GM21423 (cell line): Measurements from ENCODE around the gene MRPL39.
A peak's percentile ranks its signal among the peaks of the same experiment; 100 is the strongest.

Source experiments
- ATAC-seq: cut with Tn5 transposase; IDR thresholded peaks from one replicate; pipeline ENCODE4 v1.9.1; 2021; ENCODE audit warnings: mild to moderate bottlenecking, moderate library complexity; ENCODE audit not compliant: unreplicated experiment

The MRPL39 gene

DNA sequence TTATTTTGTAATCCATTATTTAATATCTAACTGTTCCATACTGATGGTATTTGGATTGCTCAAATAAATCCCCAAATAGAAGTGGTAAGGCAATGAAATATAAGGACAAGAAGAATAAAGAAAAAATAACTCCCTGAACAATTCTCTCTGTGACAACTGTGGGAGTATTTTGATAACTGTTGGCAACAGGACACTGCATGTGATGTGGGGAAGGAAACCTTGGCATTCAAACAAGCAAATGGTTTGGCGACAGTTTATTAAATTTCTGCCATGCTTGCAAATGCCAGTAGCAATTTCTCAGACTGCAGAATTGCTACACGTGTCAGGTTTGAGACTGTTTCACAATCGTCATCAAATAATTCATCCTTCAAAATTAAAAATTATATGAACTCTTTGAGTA, 8.6 kb upstream of the MRPL39 start:
- ATAC-seq: no peak

DNA sequence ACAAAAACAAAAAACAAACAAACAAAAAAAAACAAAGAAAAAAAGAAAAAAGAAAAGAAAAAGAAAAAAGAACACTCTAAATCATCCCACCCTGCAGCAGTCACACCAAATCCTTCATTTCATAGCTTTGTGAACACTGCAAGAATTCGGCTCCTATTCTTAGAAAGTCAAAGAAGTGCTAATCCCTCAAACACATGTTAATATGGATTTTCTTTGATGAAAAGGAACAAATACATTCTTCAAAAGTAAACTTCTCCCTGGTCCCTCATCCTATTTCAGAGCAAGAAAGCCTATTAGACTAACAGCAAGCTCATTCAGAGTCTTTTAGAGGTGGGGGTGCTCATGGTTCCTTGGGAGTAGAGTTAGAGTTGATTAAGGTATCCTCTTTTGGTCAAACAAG, 7.2 kb upstream of the MRPL39 start:
- no peak for ATAC-seq

DNA sequence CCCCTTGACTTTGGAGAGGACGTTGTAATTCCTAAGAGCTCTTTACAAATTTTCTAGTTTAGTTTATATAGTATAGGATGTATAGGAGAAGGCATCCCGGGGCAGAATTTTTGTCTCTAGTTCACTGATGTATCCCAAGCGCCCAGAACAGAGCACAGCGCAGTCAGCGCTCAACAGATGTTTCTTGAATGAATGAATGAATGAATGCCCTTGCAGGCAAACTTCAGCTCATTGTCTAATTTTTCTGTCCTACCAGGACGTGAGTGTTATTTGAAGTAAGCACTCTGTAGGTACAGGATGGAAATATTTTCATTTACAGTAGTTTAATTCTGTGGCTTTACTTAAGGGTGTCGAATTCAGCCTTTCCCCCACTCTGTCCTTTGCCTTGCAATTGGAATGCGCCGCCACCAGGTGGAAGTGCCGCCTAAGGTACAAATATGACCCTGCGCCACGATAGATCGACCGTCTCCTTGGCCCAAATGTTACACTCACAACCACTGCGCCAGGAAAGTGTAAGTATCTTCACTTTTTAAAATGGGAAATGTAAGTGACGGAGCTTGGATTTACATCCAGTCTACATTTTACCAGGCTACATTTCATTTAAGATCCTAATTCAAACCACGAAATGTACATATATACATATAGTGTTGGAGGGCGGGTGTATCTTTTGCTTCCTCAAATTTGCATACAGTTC, 910 bp upstream of the MRPL39 start:
- peak; percentile 68 for ATAC-seq

DNA sequence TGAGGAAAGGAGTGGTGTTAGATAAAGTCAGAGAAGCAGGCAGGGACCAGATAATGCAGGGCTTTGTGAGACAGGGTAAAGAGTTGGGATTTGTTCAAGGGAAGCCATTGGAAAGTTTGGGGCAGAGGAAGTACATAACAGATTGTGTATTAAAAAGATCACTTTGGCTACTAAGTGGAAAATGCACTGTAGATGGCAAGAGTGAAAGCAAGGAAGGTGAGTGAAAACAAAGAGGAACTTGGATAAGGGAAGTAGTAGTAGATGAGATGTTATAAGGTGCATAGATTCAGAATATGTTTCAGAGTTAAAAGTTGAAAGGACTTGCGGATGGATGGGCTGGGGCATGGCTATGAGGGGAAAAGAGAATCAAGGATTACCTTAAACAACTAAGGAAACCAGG, 17.4 kb downstream of the MRPL39 start:
- no peak for ATAC-seq

DNA sequence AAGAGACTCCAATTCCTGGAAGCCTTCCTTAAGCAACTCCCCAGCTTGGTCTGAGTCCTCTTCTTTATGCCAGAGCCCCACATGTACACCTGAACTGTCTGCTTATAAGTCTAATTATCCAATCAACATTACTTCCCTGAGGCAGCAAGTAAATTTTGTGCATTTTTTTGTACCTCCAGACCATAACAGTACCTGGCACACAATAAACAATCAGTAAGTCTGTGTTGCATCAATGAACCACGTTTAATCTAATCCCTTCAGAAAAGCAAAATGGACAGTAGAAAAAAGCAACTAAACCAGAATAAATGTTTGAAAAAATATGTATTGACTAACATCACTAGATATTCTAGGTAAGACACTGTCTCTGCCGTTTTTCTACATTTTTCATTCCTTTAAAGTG, 20.5 kb downstream of the MRPL39 start:
- ATAC-seq: no peak

DNA sequence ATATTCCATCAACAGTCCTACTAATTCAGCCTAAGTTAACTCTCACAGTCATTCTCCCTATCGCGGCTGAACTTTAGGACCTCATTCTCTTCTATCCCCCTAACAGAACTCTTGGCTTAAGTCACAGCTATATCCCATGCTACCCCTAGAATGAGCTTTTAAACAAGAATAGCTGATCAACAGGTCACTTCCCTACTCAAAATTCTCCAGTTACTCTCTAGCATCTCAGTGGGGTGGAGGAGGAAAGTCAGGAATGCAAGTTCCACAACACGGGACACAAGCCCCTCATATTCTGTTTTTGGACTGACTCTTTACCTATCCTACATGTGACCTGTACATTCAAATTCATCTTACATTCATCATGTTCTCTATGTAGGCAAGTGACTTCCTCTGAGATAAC, 21.0 kb downstream of the MRPL39 start:
- no peak for ATAC-seq

DNA sequence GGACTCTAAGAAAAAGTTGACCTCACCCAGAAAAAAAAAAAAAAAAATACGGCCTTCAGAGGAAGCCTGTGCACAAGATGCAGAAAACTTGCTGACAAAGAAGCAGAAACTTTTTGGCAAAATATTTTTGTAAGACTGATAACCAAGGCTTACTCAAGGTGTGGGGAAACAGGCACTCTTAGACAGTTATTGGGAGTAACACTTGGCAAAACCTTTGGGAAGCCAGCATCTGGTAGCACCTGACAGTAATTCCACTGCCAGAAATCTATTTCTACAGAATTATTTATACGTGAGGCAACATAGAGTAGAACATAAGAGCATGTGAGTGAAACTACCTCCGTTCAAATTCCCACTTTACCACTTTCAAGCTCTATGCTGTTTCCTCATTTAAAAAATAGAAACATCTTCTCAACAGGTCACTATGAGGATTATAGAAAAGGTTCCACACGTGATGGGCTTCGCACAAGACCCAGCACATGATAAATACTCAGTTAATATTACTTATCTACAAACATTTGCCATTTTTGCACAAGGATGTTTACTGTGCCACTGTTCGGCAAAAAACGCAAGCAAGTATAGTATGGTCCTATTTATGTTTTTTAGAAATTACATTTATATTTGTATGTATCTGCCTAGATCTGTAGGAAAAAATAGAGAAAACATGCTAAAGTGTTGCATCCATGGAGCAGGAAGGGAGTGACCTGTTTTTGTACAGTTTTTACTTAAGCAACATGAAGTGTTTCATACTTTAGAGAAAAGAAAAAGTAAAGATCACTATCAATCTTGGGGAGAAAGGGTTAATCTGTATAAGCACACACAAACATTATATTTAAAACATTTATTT, 22.2 kb downstream of the MRPL39 start:
- no peak for ATAC-seq

DNA sequence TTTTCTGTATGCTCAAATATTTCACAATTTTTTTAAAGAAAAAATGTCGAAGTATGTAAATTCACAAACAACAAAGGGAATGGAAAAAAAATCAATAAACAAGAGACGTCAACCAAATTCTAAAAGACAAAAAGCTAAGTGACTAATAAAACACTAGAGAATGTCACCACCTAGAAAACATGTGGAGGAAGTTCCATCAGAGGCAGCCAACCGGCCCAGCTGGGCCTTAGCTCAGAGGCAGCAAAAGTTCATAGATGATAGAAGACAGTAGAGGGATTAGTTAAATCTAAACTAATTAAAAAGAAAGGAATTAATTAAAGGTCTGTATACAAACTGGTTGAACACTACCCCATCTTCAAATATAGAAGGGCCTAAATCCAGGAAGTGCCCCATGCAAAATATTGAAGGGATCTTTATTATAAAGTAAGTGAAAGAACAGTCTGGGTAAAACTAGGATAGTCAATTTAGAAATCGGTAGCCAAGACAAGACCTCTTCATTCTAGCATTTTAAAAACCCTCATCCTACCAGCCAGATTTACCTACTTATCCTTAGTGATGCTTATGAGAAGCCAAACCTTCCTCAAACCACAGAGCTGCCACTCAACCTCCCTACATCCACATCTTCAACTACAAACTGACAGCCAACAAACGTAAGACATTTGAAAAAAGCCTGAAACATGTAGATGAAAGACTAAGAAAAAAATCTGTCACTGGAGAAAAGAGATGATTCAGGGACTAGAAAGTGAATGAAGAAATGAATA, 23.7 kb downstream of the MRPL39 start:
- no peak for ATAC-seq

DNA sequence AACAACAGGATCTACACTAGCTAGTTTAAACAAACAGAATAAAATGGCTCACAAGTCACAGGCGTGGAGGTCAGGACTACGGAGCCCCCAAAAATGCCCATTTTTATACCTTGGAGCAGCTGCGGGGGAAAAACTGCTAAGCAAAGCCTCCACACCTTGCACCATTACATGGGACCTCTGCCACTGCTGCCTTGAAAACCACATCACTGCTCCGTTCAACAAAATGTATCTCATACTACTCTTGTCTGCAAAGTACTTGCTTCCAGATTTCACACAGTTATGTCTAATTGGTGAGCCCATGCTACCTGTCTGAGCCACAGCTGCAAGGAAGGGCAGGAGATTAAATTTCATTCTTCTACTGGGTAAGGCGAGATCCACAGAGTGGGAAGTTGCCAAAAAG, 24.4 kb downstream of the MRPL39 start:
- no peak for ATAC-seq

DNA sequence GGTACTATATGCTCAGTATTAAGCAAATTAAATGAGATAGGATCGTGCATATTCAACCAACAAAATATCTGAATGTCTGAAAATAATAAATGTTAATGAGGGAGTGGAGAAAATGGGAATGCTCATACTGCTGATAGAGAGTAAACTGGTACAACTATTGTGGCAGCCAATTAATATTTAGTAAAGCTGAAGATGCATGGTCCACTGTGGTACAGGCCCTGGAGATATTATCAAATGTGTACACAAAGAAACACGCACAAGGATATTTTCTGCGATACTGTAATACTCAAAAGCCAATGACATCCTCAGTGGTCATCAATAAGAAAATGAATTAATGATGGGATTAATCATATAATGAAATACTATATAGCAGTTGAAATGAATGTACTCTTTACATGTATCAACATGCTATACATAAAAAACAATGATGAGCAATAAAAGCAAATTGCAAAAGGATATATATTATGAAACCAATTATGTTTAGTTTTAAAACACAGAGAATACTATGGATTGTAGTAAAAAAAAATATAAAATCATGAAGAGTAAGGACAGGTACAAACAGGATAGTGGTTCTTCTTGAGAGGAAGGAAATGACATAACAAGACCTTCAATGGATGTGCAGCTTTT, 25.0 kb downstream of the MRPL39 start:
- no peak for ATAC-seq

DNA sequence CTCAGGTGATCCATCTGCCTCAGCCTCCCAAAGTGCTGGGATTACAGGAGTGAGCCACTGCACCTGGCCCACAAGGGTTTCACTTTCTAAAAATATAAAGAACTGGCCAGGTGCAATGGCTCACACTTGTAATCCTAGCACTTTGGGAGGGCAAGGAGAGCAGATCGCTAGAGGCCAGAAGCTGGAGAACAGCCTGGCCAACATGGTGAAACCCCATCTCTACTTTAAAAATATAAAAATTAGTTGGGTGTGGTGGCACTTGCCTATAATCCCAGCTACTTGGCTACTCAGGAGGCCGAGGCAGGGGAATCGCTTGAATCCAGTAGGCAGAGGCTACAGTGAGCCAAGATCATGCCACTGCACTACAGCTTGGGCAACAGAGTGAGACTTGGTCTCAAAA, 25.7 kb downstream of the MRPL39 start:
- no peak for ATAC-seq

DNA sequence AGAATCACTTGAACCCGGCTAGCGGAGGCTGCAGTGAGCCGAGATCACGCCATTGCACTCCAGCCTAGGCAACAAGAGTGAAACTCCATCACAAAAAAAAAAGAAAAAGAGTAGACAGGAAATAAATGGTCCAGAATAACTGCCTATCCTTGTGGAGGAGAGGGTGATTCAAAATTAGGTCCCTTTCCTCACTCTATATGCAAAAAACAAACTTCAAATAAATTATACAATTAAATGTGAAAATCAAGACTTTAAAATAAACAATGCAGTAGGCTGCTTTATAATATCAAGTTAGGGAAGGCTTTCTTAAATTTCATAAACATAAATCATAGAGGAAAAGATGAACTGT, 26.4 kb downstream of the MRPL39 start:
- ATAC-seq: no peak

DNA sequence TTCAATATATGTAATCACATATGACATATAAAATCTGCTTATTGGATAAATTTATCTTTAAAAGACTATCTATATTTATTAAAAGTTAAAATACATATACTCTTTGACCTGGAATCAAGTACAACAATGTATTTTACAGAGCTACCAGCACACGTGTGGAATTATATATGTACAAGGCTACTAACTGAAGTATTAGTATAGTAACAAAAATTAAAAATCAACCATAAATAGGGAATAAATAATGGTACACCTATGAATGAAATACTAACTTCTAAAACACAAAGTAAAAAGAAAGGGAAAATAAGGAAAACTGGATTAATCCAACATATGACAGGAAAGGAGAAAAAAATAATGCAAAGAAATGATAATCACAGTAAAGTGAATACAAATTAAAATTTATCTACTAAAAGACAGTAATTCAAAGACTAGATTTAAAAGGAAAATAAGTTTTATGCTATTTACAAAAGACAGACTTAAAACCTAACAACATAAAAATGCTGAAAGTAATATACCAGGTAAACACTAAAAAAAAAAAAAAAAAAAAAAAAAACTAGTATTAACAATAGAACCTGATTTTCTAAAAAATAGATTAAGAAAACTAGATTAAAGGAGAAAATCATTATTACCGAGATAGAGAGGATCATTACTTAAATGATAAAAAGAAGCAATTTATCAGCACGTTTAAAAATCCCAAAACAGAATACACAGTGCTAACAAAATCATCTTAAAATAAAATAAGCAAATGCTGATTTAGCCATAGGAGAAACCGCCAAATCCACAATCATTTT, 27.9 kb downstream of the MRPL39 start:
- no peak for ATAC-seq

DNA sequence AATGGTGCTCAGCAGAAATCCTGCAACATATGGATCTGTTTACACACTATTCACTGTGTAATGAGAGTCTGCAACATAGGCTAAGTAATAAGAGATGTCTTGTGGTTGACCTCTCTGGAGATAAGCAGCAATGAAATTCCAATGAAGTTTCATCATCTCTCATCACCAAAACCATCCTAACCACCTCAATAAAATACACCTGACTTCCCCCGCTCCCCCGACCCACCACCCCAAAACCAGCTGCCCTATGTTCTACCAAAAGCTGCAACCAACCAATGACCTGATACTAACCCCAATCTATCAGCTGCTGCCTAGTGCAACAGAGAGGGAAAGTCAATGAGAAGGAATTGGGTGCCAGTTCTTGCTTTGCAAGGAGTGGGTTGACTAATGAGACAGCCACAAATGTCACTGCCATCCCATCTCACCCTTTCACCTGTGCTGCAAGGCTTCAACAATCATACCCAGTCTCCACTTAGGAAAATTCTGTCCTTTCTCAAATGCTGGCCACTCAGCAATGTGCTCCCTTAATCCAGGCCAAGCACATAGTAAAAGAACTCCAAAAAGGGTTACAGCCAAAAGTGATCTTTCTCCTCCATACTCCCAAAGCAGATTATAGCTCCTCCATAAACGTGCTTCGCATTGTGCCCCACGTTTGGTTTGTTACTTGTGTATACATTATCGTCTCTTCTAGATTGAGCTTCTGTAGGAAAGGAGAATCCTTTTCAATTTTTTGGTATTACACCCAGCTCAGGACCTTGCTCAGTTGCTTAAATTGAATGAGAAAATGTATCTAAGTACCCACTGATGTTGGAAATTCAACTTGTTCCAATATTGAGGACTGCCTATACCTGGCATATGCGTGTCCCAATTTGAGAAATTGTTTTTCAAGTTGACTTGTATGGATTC, 29.0 kb downstream of the MRPL39 start:
- ATAC-seq: no peak

DNA sequence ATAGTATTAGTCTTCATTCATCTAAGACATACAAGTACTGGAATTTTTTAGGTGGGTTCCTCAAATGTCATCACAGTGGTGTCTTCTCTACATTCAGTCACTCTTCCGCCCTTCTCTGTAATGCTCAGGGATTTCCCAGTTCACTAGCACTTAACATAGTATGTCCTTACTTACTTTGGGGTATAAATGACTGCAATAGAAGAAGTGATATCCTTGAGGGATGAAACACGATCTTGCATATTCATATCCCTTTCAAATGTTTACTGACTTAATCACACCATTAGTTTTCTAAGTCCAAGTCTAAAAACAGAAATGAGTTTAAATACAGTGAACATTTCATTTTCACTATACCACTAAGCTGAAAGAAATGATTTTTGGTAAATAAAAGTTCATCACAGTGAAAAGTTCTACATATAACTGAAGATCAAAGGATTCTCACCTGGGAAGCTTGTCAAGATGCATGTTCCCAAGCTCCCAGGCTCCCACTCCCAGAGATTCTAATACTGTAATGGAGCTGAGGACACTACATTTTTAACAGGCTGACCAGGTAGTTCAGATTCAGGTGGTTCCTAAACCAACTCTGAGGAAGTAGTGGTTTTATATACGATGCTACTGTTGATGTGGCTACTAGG, 29.7 kb downstream of the MRPL39 start:
- ATAC-seq: no peak

DNA sequence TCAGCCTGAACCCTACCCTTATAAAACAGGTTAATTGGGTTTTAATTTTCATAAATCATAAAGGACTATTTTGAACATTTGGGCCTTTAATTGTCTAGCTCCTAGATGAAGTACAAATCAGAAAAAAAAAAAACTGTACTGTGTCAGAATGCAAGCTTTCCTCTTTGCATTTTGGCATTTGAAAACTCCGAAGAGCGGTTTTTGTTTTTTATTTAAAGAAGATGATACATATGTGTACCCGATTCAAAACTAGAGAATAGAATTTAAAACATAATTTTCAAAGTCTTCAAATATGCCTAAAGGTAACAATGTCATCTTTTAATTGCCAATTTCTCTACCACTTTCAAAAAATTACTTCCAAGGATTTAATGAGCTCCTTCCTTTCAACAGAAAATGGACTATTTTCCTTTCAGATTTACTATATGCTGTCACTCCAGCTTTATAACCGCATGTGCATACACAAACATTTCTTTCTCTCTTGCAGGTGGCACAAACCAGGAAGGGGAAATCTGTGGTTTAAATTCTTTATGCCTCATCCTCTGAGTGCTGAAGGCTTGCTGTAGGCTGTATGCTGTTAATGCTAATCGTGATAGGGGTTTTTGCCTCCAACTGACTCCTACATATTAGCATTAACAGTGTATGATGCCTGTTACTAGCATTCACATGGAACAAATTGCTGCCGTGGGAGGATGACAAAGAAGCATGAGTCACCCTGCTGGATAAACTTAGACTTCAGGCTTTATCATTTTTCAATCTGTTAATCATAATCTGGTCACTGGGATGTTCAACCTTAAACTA, 33.7 kb downstream of the MRPL39 start:
- ATAC-seq: no peak

DNA sequence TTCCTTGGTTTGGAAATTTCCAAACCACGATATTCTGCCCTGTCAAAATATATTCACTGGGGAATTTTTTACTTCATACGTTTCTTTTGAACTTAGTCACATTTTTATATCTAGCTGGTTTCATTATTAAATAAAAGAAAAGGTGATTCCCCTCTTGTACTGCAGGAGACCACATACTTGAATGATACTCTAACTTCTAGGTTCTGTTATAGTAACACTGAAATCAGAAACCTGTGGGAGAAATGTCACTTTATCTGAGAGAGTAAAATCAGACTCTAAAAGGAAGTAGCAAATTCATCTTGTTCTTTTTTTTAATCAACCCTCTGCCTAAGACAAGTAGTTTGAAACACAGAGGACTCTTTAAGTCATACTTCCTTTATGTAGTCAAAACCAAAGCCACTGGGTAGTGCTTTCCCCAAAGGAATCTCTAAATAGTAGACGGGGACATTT, 34.4 kb downstream of the MRPL39 start:
- ATAC-seq: peak; percentile 40

DNA sequence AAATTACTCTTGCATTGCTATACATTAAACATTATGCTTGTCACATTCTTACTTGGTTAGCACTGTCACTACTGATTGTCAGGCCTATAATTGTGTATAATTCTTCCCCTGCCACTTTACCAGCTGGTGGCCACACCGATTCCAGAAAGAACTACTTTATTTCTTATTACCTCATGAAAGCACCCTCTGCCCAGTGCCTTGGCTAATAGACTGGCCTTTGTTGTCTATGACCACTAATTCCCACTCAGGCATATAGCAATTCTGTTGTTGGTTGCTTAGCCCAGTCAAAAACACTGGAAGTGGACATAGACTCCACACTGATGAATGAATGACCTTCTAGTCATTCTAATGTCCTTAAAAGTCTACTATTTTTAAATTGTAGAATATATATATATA, 35.6 kb downstream of the MRPL39 start:
- no peak for ATAC-seq
